HEK293 (cell line): ENCODE measurements around the gene SUMF1.
A peak's percentile ranks its signal among the peaks of the same experiment; 100 is the strongest.

Experiments used
- CTCF ChIP-seq: fragments of 450-650 bp; formaldehyde crosslinking; IDR thresholded peaks from 2 replicates; pipeline ENCODE4 v1.5.1; 2016; ENCODE audit warnings: missing biosample characterization, missing genetic modification characterization
- ELK4 ChIP-seq: IDR thresholded peaks from 2 replicates; pipeline ENCODE4 v1.6.1; 2011; ENCODE audit warnings: mild to moderate bottlenecking, low read depth, low read length, borderline replicate concordance
- KLF10 ChIP-seq: fragments of 450-650 bp; IDR thresholded peaks from 2 replicates; pipeline ENCODE4 v1.5.1; 2018; ENCODE audit warnings: missing biosample characterization, mild to moderate bottlenecking, missing genetic modification characterization
- REPIN1 ChIP-seq: fragments of 450-650 bp; formaldehyde crosslinking; IDR thresholded peaks from 2 replicates; pipeline ENCODE4 v1.5.1; 2017; ENCODE audit warnings: missing biosample characterization, missing genetic modification characterization, low read depth
- REST ChIP-seq: fragments of 450-650 bp; formaldehyde crosslinking; IDR thresholded peaks from 2 replicates; pipeline ENCODE4 v1.5.1; 2016; ENCODE audit warnings: missing biosample characterization, missing genetic modification characterization
- SALL2 ChIP-seq: fragments of 450-650 bp; formaldehyde crosslinking; IDR thresholded peaks from 2 replicates; pipeline ENCODE4 v1.5.0; 2017; ENCODE audit warnings: missing biosample characterization, mild to moderate bottlenecking, missing genetic modification characterization, borderline replicate concordance
- ZBTB6 ChIP-seq: fragments of 450-650 bp; formaldehyde crosslinking; IDR thresholded peaks from 2 replicates; pipeline ENCODE4 v1.5.1; 2017; ENCODE audit warnings: missing biosample characterization, missing genetic modification characterization
- ZNF18 ChIP-seq: fragments of 450-650 bp; formaldehyde crosslinking; IDR thresholded peaks from 2 replicates; pipeline ENCODE4 v1.5.1; 2016; ENCODE audit warnings: missing biosample characterization, missing genetic modification characterization
- ZNF221 ChIP-seq: fragments of 450-650 bp; formaldehyde crosslinking; IDR thresholded peaks from 2 replicates; pipeline ENCODE4 v1.5.1; 2017; ENCODE audit warnings: missing biosample characterization, missing genetic modification characterization, borderline replicate concordance
- ZNF664 ChIP-seq: fragments of 450-650 bp; formaldehyde crosslinking; IDR thresholded peaks from 2 replicates; pipeline ENCODE4 v1.5.1; 2016; ENCODE audit warnings: missing biosample characterization, missing genetic modification characterization
- ZNF707 ChIP-seq: fragments of 450-650 bp; formaldehyde crosslinking; IDR thresholded peaks from 2 replicates; pipeline ENCODE4 v1.5.1; 2016; ENCODE audit warnings: missing biosample characterization, missing genetic modification characterization
- ZNF792 ChIP-seq: fragments of 450-650 bp; formaldehyde crosslinking; IDR thresholded peaks from 2 replicates; pipeline ENCODE4 v1.5.1; 2016; ENCODE audit warnings: missing biosample characterization, missing genetic modification characterization

- TF ChIP-seq REST (tag by site-specific recombination) (no peak), ZNF221 (tag by site-specific recombination) (no peak), CTCF (tag by site-specific recombination) (no peak), ZBTB6 (no peak), REPIN1 (no peak), ELK4 (no peak), KLF10 (tag by site-specific recombination) (no peak; the same call in 1 of the 2 replicates), ZNF664 (tag by site-specific recombination) (no peak), ZNF792 (tag by site-specific recombination) (no peak), SALL2 (tag by site-specific recombination) (no peak), ZNF18 (peak; percentile 80), ZNF707 (tag by site-specific recombination) (no peak)
These were observed 146.8 kb downstream of the SUMF1 start for GRCh38 chr3:4320096-4320911.
